ENCODE data around the gene TPRN. TPM values are rescaled to one million over a fixed set of nuclear protein-coding genes. Genes with fewer than 3 reads are reported as not detected.
"Not testable (repeated sequence)": the region's sequence is repeated elsewhere in the genome, so short reads cannot be mapped to it uniquely, and the experiment has no call there.

TPRN gene
- total RNA-seq, 4 donors from 2014 or later = 3.4 to 10.2 (median 6.3) TPM

DNA sequence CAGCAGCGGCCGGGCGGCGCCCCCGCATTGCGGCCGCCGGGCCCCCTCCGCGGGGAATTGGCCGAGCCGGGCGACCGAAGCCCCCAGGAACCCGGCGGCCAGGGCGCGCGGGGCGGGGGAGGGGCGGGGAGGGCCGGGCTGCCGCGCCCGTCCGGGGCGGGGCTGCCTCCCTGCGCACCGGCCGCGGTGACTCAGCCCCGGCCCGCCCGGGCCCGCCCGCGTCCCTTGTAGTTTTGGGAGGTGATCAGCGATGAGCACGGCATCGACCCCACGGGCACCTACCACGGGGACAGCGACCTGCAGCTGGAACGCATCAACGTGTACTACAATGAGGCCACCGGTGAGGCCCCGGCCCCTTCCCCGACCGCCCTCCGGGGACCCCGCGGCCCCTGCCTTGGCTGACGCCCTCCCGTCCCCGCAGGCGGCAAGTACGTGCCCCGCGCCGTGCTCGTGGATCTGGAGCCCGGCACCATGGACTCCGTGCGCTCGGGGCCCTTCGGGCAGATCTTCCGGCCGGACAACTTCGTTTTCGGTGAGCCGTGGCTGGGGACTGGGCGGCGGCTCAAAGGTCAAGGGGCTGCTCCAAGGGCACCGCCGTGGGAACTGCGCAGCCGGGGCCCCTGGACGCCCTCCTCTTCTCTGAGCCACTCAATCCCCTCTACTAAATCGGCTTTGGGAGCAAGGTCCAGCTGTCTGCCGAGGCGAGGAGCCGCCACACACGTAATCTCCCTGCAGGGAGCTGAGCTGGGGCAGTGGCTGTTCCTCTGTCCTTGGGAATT is 41.1 kb upstream of the TPRN start:
- Histone ChIP-seq H3K27ac (peak overlapping the region; percentile 89 to 98 (median 93)), H3K9me3 (no peaks in the 10 kb centered on the region), H3K4me3 (peak overlapping the region; percentile 75 to 100 (median 85)), H3K36me3 (peaks cover 0 to 23% of the 10 kb centered on the region in 2 donors), H3K4me1 (peaks cover 54 to 70% of the 10 kb centered on the region in 2 donors), H3K27me3 (no peaks in the 10 kb centered on the region)
- TF ChIP-seq CTCF (IDR thresholded peaks at IDR 0.05 in 4 of 5, conservative IDR thresholded peaks at IDR 0.05 in 1 of 5) (no peak), POLR2A (IDR thresholded peaks at IDR 0.05) (peak in 1 of 2 donors; percentile 62)
- intact Hi-C loops (cut with DNase I; ENCODE audit: low total_unique reads) (loop anchor here (1.0 to 5.0 kb wide), 4 partner anchors 14 to 53 kb away; partner anchors contain the start of genes ANAPC2, NELFB, SSNA1 and TPRN), in situ Hi-C loops (cut with MboI; ENCODE audit: low sequenced_read_pairs in 4 of 4) (no loop called here)
- ATAC-seq (peak; percentile 34 to 35), DNase-seq (peak; percentile 41 to 64)

DNA sequence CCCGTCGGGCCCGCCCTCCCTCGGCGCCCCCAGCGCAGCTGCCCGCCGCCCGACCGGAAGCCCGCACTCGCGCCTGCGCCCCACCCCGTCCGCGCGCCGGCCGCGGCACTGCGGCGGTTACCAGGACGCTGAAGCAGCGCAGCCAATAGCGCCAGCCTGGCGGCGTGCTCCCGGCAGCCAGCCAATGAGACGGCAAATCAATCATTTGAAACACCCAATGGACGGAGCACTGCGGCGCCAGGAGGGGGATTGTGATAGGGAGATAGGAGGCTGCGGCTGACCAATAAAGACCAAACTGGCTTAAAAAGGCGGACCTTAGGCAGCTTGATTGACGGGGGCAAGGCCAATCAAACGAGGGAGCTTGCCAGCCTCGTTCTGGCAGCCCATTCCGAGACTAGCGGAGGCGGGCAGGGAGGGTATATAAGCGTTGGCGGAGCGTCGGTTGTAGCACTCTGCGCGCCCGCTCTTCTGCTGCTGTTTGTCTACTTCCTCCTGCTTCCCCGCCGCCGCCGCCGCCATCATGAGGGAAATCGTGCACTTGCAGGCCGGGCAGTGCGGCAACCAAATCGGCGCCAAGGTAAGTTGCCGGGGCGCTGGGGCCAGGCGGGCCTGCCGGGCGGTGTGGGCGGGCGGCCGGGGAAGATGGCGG is 40.4 kb upstream of the TPRN start, which contains the start of gene TUBB4B:
TSS of gene TUBB4B (plus strand) at position 447 of the 649 bp plus-strand sequence. CDS start at position 521, 74 bp downstream.
- intact Hi-C loops (cut with DNase I; ENCODE audit: low total_unique reads) (loop anchor here (1.0 to 5.0 kb wide), 4 partner anchors 14 to 52 kb away; partner anchors contain the start of genes ANAPC2, NELFB, SSNA1 and TPRN), in situ Hi-C loops (cut with MboI; ENCODE audit: low sequenced_read_pairs in 4 of 4) (no loop called here)
- H3K9me3 ChIP-seq = no peaks in the 10 kb centered on the region
- TF ChIP-seq POLR2A (IDR thresholded peaks at IDR 0.05) (peak; percentile 100), CTCF (IDR thresholded peaks at IDR 0.05 in 4 of 5, conservative IDR thresholded peaks at IDR 0.05 in 1 of 5) (peak in 1 of 5 experiments; percentile 19)
- peak within 1 kb of the TSS; percentile 79 to 100 (median 85) for H3K4me3 ChIP-seq
- H3K36me3 ChIP-seq = peaks cover 0 to 23% of the 10 kb centered on the region in 2 donors
- peaks cover 60 to 77% of the 10 kb centered on the region in 2 donors for H3K4me1 ChIP-seq
- no peaks in the 10 kb centered on the region for H3K27me3 ChIP-seq
- H3K27ac ChIP-seq = peak within 1 kb of the TSS; percentile 93 to 98 (median 97)
- DNase-seq (peak; percentile 99 to 100), ATAC-seq (peak; percentile 92 to 94)

DNA sequence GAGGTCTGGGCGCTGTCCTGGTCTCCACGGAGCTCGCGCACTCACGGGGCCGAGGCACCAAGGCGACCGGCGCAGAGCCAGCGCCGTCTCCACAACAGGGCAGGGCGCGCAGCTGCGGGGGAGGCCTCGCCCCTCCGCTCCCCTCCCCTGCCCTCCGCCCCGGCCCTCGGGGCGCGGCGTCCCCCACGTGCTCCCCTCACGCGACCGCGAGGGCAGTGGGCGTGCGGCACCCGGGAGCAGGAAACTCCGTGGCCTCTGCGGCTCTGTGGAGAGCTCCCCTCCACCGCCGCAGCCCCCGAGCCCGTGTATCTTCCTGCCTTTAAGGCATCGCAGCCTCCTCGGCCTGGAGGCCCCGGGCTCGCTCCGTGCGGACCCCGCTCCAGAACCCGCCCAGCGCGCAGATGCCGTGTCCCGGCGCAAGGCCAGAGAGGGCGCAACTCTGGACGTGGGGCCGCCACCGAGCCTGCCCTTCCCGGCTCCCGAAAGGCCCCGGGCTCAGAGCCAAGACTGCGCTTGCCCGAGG is 39.8 kb upstream of the TPRN start:
- Histone ChIP-seq H3K9me3 (no peaks in the 10 kb centered on the region), H3K4me1 (peaks cover 62 to 83% of the 10 kb centered on the region in 2 donors), H3K36me3 (peaks cover 0 to 23% of the 10 kb centered on the region in 2 donors), H3K27ac (peak overlapping the region; percentile 90 to 98 (median 94)), H3K27me3 (no peaks in the 10 kb centered on the region), H3K4me3 (peak overlapping the region; percentile 69 to 83 (median 78))
- DNase-seq (peak; percentile 56 to 70), ATAC-seq (peak; percentile 13 to 18)
- in situ Hi-C loops (cut with MboI; ENCODE audit: low sequenced_read_pairs in 4 of 4) (no loop called here), intact Hi-C loops (cut with DNase I; ENCODE audit: low total_unique reads) (loop anchor here (2.0 to 5.0 kb wide), 3 partner anchors 28 to 52 kb away; partner anchors contain the start of genes ANAPC2, SSNA1 and TPRN)
- TF ChIP-seq POLR2A (IDR thresholded peaks at IDR 0.05) = peak in 1 of 2 donors; percentile 25
- TF ChIP-seq CTCF (IDR thresholded peaks at IDR 0.05 in 4 of 5, conservative IDR thresholded peaks at IDR 0.05 in 1 of 5) = peak in 2 of 5 experiments; percentile 9 to 16

DNA sequence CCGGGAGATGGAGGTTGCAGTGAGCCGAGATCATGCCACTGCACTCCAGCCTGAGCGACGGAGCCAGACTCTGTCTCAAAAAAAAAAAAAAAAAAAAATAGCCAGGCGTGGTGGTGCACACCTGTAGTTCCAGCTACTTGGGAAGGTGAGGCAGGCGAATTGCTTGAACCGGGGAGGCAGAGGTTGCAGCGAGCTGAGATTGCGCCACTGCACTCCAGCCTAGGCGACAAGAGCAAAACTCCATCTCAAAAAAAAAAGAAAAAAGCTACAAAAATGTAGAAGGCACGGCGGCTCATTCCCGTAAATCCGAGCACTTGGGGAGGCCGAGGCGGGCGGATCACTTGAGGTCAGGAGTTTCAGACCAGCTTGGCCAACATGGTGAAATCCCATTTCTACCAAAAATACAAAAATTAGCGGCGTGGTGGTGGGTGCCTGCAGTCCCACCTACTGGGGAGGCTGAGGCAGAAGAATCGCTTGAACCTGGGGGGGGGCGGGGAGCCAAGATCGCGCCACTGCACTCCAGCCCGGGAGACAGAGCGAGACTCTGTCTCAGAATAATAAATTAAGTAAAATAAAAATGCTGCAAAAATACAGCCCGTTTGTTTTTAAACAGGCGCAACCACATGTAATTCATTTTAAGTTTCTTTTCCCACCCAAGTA is 39.1 kb upstream of the TPRN start:
- ATAC-seq, H3K27me3 ChIP-seq, DNase-seq, H3K9me3 ChIP-seq: not testable (repeated sequence)
- Histone ChIP-seq H3K4me3 (peak overlapping the region; percentile 69 to 83 (median 78)), H3K4me1 (peaks cover 62 to 77% of the 10 kb centered on the region in 2 donors), H3K27ac (peak overlapping the region; percentile 90 to 98 (median 94)), H3K36me3 (peaks cover 0 to 23% of the 10 kb centered on the region in 2 donors)
- in situ Hi-C loops (cut with MboI; ENCODE audit: low sequenced_read_pairs in 4 of 4) = loop anchor here in 2 of 4 donors (10.0 kb wide), 1 partner anchor 125 kb away; the partner anchor contains the start of gene DPP7 (in 2 of the 2)
- intact Hi-C loops (cut with DNase I; ENCODE audit: low total_unique reads) = loop anchor here (2.0 to 10.0 kb wide), 4 partner anchors 29 to 455 kb away; partner anchors contain the start of genes ANAPC2, SSNA1 and TPRN
